Naive B cell (primary cell): Measurements from ENCODE around the gene SCO2. TPM values are rescaled to one million over a fixed set of nuclear protein-coding genes. Genes with fewer than 3 reads are reported as not detected.

Source experiments
- ATAC-seq, 2 donors: fragments of 150-1000 bp; cut with Tn5 transposase; 2 replicates each; pipeline ENCODE4 v1.10.0; 2021; ENCODE audit warnings: low read depth in 2 of 2, mild to moderate bottlenecking in 2 of 2, moderate library complexity in 2 of 2
- DNase-seq: peaks from one replicate; pipeline ENCODE4 v3.0.0; 2022
- H3K27ac Mint-ChIP-seq, 6 donors: one replicate each; pipeline ENCODE4 v1.8.0; 2020 to 2022; ENCODE audit warnings: mild to moderate bottlenecking in 6 of 6, mixed read lengths in 6 of 6, moderate library complexity in 5 of 6, inconsistent platforms in 2 of 6
- H3K27me3 Mint-ChIP-seq, 3 donors: one replicate each; pipeline ENCODE4 v1.8.0; 2021 to 2022; ENCODE audit warnings: mixed read lengths in 3 of 3, mild to moderate bottlenecking in 1 of 3
- H3K36me3 Mint-ChIP-seq, 2 donors: one replicate each; pipeline ENCODE4 v1.8.0; 2020 to 2022; ENCODE audit warnings: mixed read lengths in 2 of 2, inconsistent platforms in 1 of 2, mild to moderate bottlenecking in 1 of 2
- H3K4me1 Mint-ChIP-seq, 3 donors: one replicate each; pipeline ENCODE4 v1.8.0; 2020 to 2022; ENCODE audit warnings: mixed read lengths in 3 of 3, inconsistent platforms in 1 of 3, mild to moderate bottlenecking in 1 of 3, moderate library complexity in 1 of 3
- H3K4me3 Mint-ChIP-seq, 8 donors: one replicate each; pipeline ENCODE4 v1.8.0; 2020 to 2022; ENCODE audit warnings: mild to moderate bottlenecking in 8 of 8, mixed read lengths in 8 of 8, moderate library complexity in 8 of 8, inconsistent platforms in 2 of 8
- H3K9me3 Mint-ChIP-seq, 7 donors: one replicate each; pipeline ENCODE4 v1.8.0; 2020 to 2022; ENCODE audit warnings: mixed read lengths in 7 of 7, mild to moderate bottlenecking in 5 of 7, inconsistent platforms in 2 of 7, moderate library complexity in 1 of 7
- polyA plus RNA-seq, 6 donors: library from polyadenylated mRNA; unstranded; fragments of 300-500 nt; fragmentation: Illumina TruSeq; gene quantifications; one replicate each; pipeline ENCODE4 v1.2.3, GENCODE V29; 2021; ENCODE audit warnings: low read depth in 6 of 6

SCO2 gene
- polyA plus RNA-seq, 6 donors from 2014 or later: 2.0 to 13.9 (median 8.1) TPM

- DNase-seq (no peak), ATAC-seq (no peak)
- H3K27me3 Mint-ChIP-seq: no peaks in the 10 kb centered on the region
- peaks cover 0 to 5% of the 10 kb centered on the region in 2 donors for H3K36me3 Mint-ChIP-seq
- H3K9me3 Mint-ChIP-seq: no peaks in the 10 kb centered on the region
- H3K4me1 Mint-ChIP-seq: peaks cover 17 to 25% (median 22%) of the 10 kb centered on the region in 3 donors
- H3K4me3 Mint-ChIP-seq: no peak overlapping the region
- H3K27ac Mint-ChIP-seq: no peak overlapping the region
Measured at GRCh38 chr22:50518606-50519005, 6.8 kb downstream of the SCO2 start.

GRCh38 chr22:50517495-50518260, 7.7 kb downstream of the SCO2 start:
- Mint-ChIP-seq H3K4me3 (no peak overlapping the region), H3K27ac (no peak overlapping the region), H3K9me3 (no peaks in the 10 kb centered on the region), H3K4me1 (peaks cover 17 to 25% (median 22%) of the 10 kb centered on the region in 3 donors), H3K36me3 (peaks cover 0 to 5% of the 10 kb centered on the region in 2 donors), H3K27me3 (no peaks in the 10 kb centered on the region)
- ATAC-seq: no peak
- DNase-seq: no peak

- H3K36me3 Mint-ChIP-seq: peaks cover 0 to 5% of the 10 kb centered on the region in 2 donors
- H3K4me3 Mint-ChIP-seq: no peak overlapping the region
- H3K27ac Mint-ChIP-seq: no peak overlapping the region
- peaks cover 17 to 23% (median 20%) of the 10 kb centered on the region in 3 donors for H3K4me1 Mint-ChIP-seq
- DNase-seq (no peak), ATAC-seq (no peak)
- no peaks in the 10 kb centered on the region for H3K9me3 Mint-ChIP-seq
- no peaks in the 10 kb centered on the region for H3K27me3 Mint-ChIP-seq
Measured at GRCh38 chr22:50516891-50517290, 8.5 kb downstream of the SCO2 start.

- Mint-ChIP-seq H3K4me3 (peak overlapping the region in 1 of 8 donors; percentile 27), H3K4me1 (peaks cover 16 to 23% (median 20%) of the 10 kb centered on the region in 3 donors), H3K36me3 (peaks cover 0 to 5% of the 10 kb centered on the region in 2 donors), H3K27ac (no peak overlapping the region), H3K27me3 (no peaks in the 10 kb centered on the region), H3K9me3 (no peaks in the 10 kb centered on the region)
- ATAC-seq: no peak
- DNase-seq: no peak
Measured at GRCh38 chr22:50516068-50516467, 9.3 kb downstream of the SCO2 start.

GRCh38 chr22:50513175-50513574, 12.2 kb downstream of the SCO2 start:
- DNase-seq (no peak), ATAC-seq (no peak)
- H3K4me1 Mint-ChIP-seq: peaks cover 28 to 35% (median 31%) of the 10 kb centered on the region in 3 donors
- H3K4me3 Mint-ChIP-seq: no peak overlapping the region
- H3K36me3 Mint-ChIP-seq: peaks cover 0 to 5% of the 10 kb centered on the region in 2 donors
- no peaks in the 10 kb centered on the region for H3K27me3 Mint-ChIP-seq
- H3K9me3 Mint-ChIP-seq: no peaks in the 10 kb centered on the region
- no peak overlapping the region for H3K27ac Mint-ChIP-seq

GRCh38 chr22:50508897-50509296, 16.5 kb downstream of the SCO2 start:
- Mint-ChIP-seq H3K9me3 (no peaks in the 10 kb centered on the region), H3K27me3 (no peaks in the 10 kb centered on the region), H3K4me3 (peak overlapping the region; percentile 91 to 98 (median 96)), H3K36me3 (no peaks in the 10 kb centered on the region), H3K4me1 (peaks cover 18 to 26% (median 23%) of the 10 kb centered on the region in 3 donors), H3K27ac (peak overlapping the region; percentile 94 to 99 (median 98))
- no peak for DNase-seq
- ATAC-seq: no peak

GRCh38 chr22:50507991-50508884, 17.2 kb downstream of the SCO2 start, which contains the start of gene NCAPH2:
TSS of gene NCAPH2 (plus strand) at chr22:50508224. CDS start at chr22:50508338, 114 bp downstream.
- H3K27ac Mint-ChIP-seq: peak within 1 kb of the TSS; percentile 95 to 99 (median 99)

GRCh38 chr22:50507421-50507990, 17.9 kb downstream of the SCO2 start, which contains the start of gene LMF2:
TSS of gene LMF2 (minus strand) at chr22:50507702. CDS start at chr22:50507675, 27 bp downstream.
- Mint-ChIP-seq H3K9me3 (no peaks in the 10 kb centered on the region), H3K4me1 (peaks cover 18 to 24% (median 20%) of the 10 kb centered on the region in 3 donors), H3K36me3 (no peaks in the 10 kb centered on the region), H3K27me3 (no peaks in the 10 kb centered on the region), H3K27ac (peak within 1 kb of the TSS; percentile 95 to 99 (median 99)), H3K4me3 (peak within 1 kb of the TSS; percentile 95 to 98 (median 96))
- ATAC-seq: peak; percentile 72 to 74
- peak; percentile 87 for DNase-seq

More at GRCh38 chr22:50507991-50508884, 17.2 kb downstream of the SCO2 start, which contains the start of gene NCAPH2:
- peak; percentile 66 to 71 for ATAC-seq
- peak; percentile 97 for DNase-seq
- peak within 1 kb of the TSS; percentile 95 to 98 (median 96) for H3K4me3 Mint-ChIP-seq
- no peaks in the 10 kb centered on the region for H3K9me3 Mint-ChIP-seq
- H3K36me3 Mint-ChIP-seq: no peaks in the 10 kb centered on the region
- H3K4me1 Mint-ChIP-seq: peaks cover 18 to 24% (median 20%) of the 10 kb centered on the region in 3 donors
- no peaks in the 10 kb centered on the region for H3K27me3 Mint-ChIP-seq

- ATAC-seq (no peak), DNase-seq (no peak)
- Mint-ChIP-seq H3K27ac (peak overlapping the region; percentile 92 to 99 (median 96)), H3K27me3 (no peaks in the 10 kb centered on the region), H3K9me3 (no peaks in the 10 kb centered on the region), H3K4me3 (peak overlapping the region; percentile 95 to 98 (median 96)), H3K4me1 (peaks cover 18 to 20% (median 19%) of the 10 kb centered on the region in 3 donors), H3K36me3 (no peaks in the 10 kb centered on the region)
Measured at GRCh38 chr22:50506611-50507420, 18.6 kb downstream of the SCO2 start.

- H3K4me3 Mint-ChIP-seq: peak overlapping the region in 7 of 8 donors; percentile 73 to 98 (median 96)
- H3K4me1 Mint-ChIP-seq: peaks cover 18 to 20% (median 19%) of the 10 kb centered on the region in 3 donors
- DNase-seq (no peak), ATAC-seq (no peak)
- H3K36me3 Mint-ChIP-seq: no peaks in the 10 kb centered on the region
- H3K27ac Mint-ChIP-seq: peak overlapping the region in 2 of 6 donors; percentile 51 to 57
- H3K9me3 Mint-ChIP-seq: no peaks in the 10 kb centered on the region
- H3K27me3 Mint-ChIP-seq: no peaks in the 10 kb centered on the region
Measured at GRCh38 chr22:50505776-50506610, 19.4 kb downstream of the SCO2 start.

GRCh38 chr22:50505276-50505775, 20.1 kb downstream of the SCO2 start:
- DNase-seq (no peak), ATAC-seq (no peak)
- H3K4me3 Mint-ChIP-seq: peak overlapping the region in 4 of 8 donors; percentile 12 to 96 (median 22)
- H3K27me3 Mint-ChIP-seq: no peaks in the 10 kb centered on the region
- no peaks in the 10 kb centered on the region for H3K9me3 Mint-ChIP-seq
- H3K36me3 Mint-ChIP-seq: no peaks in the 10 kb centered on the region
- peaks cover 18 to 20% (median 19%) of the 10 kb centered on the region in 3 donors for H3K4me1 Mint-ChIP-seq
- H3K27ac Mint-ChIP-seq: no peak overlapping the region
